K562 (cell line): ENCODE measurements around the gene KCTD12.

ENCODE experiments used
- EZH2 ChIP-seq: IDR thresholded peaks from 2 replicates; pipeline ENCODE4 v1.6.1; 2012; ENCODE audit warnings: low read depth, mild to moderate bottlenecking, inconsistent platforms, low read length, borderline replicate concordance
- NR1H2 ChIP-seq: sonication (generic); formaldehyde crosslinking; IDR thresholded peaks from 2 replicates; pipeline ENCODE4 v1.4.0; 2020; ENCODE audit warnings: mild to moderate bottlenecking, missing genetic modification reagents
- POLR2AphosphoS5 ChIP-seq: IDR thresholded peaks from 2 replicates; pipeline ENCODE4 v1.6.1; 2011; ENCODE audit warnings: mild to moderate bottlenecking, low read depth, low read length, moderate library complexity; ENCODE audit not compliant: control insufficient read depth, insufficient read depth
- SP1 ChIP-seq: sonication (generic); formaldehyde crosslinking; IDR thresholded peaks from 2 replicates; pipeline ENCODE4 v1.8.1; 2022; ENCODE audit warnings: mild to moderate bottlenecking, missing genetic modification reagents
- STAT5A ChIP-seq: IDR thresholded peaks from 2 replicates; pipeline ENCODE4 v1.6.1; 2012; ENCODE audit warnings: low read length, inconsistent platforms, borderline replicate concordance
- ZNF121 ChIP-seq: sonication (generic); formaldehyde crosslinking; conservative IDR thresholded peaks from 2 replicates; pipeline ENCODE4 v1.8.0; 2022; ENCODE audit warnings: missing genetic modification reagents
- TF ChIP-seq, protein P1 (sequence below): fragments of 250-450 bp; sonication (Bioruptor Pico); IDR thresholded peaks from 2 replicates; pipeline ENCODE4 v1.5.0; 2021; ENCODE audit warnings: mild to moderate bottlenecking, borderline replicate concordance
- TF ChIP-seq, protein P2 (sequence below), 2 experiments: fragments of 450-650 bp in 1 of 2; sonication (generic) in 1 of 2; formaldehyde crosslinking in 1 of 2; IDR thresholded peaks in 1 of 2; conservative IDR thresholded peaks in 1 of 2; 2 replicates each; pipeline versions ENCODE4 v1.6.1 to v1.8.1; 2016 to 2023; ENCODE audit warnings: mild to moderate bottlenecking in 2 of 2, moderate library complexity in 2 of 2, inconsistent platforms in 1 of 2, missing genetic modification reagents in 1 of 2
- TF ChIP-seq, protein P3 (sequence below), 3 experiments: IDR thresholded peaks in 2 of 3; conservative IDR thresholded peaks in 1 of 3; 2 replicates each; pipeline ENCODE4 v1.5.1; 2011 to 2012; ENCODE audit warnings: low read length in 3 of 3, mild to moderate bottlenecking in 3 of 3, control low read depth in 2 of 3, improper control_type of control experiment in 1 of 3, inconsistent platforms in 1 of 3, low read depth in 1 of 3, mixed read lengths in 1 of 3, moderate library complexity in 1 of 3; ENCODE audit not compliant: insufficient read depth in 2 of 3

DNA sequence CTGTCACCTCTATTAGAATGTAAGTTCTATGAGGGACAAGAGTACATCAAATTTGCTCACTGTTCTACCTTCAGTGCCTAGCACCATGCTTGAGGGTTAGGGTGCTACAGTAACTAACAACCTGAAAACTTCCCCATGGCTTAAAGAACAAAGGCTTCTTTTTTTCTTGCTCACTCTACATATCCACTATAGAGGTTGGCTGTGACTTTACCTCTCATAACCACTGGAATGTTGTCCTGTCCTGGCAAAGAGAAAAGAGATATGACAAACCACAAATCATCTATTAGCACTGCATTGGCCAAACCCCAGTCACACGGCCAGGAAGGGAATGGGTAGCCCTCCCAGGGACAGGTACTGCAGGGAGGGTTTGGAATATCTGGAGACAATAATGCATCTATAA lies 38.9 kb upstream of the KCTD12 start:
- TF ChIP-seq EZH2 (no peak), ZNF121 (CRISPR knock-in tag) (no peak), SP1 (CRISPR knock-in tag) (no peak), STAT5A (no peak), NR1H2 (CRISPR knock-in tag) (no peak), POLR2AphosphoS5 (no peak)
- TF ChIP-seq, protein P1, sequence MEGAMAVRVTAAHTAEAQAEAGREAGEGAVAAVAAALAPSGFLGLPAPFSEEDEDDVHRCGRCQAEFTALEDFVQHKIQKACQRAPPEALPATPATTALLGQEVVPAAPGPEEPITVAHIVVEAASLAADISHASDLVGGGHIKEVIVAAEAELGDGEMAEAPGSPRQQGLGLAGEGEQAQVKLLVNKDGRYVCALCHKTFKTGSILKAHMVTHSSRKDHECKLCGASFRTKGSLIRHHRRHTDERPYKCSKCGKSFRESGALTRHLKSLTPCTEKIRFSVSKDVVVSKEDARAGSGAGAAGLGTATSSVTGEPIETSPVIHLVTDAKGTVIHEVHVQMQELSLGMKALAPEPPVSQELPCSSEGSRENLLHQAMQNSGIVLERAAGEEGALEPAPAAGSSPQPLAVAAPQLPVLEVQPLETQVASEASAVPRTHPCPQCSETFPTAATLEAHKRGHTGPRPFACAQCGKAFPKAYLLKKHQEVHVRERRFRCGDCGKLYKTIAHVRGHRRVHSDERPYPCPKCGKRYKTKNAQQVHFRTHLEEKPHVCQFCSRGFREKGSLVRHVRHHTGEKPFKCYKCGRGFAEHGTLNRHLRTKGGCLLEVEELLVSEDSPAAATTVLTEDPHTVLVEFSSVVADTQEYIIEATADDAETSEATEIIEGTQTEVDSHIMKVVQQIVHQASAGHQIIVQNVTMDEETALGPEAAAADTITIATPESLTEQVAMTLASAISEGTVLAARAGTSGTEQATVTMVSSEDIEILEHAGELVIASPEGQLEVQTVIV = no peak
- TF ChIP-seq, protein P2, sequence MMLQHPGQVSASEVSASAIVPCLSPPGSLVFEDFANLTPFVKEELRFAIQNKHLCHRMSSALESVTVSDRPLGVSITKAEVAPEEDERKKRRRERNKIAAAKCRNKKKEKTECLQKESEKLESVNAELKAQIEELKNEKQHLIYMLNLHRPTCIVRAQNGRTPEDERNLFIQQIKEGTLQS (IDR thresholded peaks at IDR 0.05) = no peak
- TF ChIP-seq, protein P2 (CRISPR knock-in tag; conservative IDR thresholded peaks at IDR 0.05) = no peak
- TF ChIP-seq, protein P3, sequence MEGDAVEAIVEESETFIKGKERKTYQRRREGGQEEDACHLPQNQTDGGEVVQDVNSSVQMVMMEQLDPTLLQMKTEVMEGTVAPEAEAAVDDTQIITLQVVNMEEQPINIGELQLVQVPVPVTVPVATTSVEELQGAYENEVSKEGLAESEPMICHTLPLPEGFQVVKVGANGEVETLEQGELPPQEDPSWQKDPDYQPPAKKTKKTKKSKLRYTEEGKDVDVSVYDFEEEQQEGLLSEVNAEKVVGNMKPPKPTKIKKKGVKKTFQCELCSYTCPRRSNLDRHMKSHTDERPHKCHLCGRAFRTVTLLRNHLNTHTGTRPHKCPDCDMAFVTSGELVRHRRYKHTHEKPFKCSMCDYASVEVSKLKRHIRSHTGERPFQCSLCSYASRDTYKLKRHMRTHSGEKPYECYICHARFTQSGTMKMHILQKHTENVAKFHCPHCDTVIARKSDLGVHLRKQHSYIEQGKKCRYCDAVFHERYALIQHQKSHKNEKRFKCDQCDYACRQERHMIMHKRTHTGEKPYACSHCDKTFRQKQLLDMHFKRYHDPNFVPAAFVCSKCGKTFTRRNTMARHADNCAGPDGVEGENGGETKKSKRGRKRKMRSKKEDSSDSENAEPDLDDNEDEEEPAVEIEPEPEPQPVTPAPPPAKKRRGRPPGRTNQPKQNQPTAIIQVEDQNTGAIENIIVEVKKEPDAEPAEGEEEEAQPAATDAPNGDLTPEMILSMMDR (IDR thresholded peaks at IDR 0.05 in 2 of 3, conservative IDR thresholded peaks at IDR 0.05 in 1 of 3; ENCODE audit: insufficient read depth in 2 of 3, low read depth in 1 of 3, low read length in 3 of 3) = no peak
